SU-DHL-6 (cell line): ENCODE data around the gene CXCL5.

ENCODE experiments used
- H2AFZ ChIP-seq: fragments of 200-600 bp; sonication (generic); 2 replicates; pipeline ENCODE4 v1.6.1; 2014; ENCODE audit warnings: low read depth, mild to moderate bottlenecking, moderate library complexity, mixed read lengths, antibody characterized with exemption, low read length; ENCODE audit not compliant: severe bottlenecking
- H3F3A ChIP-seq: fragments of 200-600 bp; shearing (Covaris generic); 2 replicates; pipeline ENCODE4 v1.6.0; 2016; ENCODE audit warnings: antibody characterized with exemption, mild to moderate bottlenecking; ENCODE audit not compliant: insufficient read depth
- H3K27ac ChIP-seq: fragments of 200-600 bp; sonication (generic); 2 replicates; pipeline ENCODE4 v1.5.1; 2016; ENCODE audit warnings: low read depth, mild to moderate bottlenecking, low read length, moderate library complexity, mixed read lengths
- H3K27me3 ChIP-seq: fragments of 200-600 bp; sonication (generic), shearing (Covaris generic); 2 replicates; pipeline ENCODE4 v1.6.0; 2014; ENCODE audit warnings: mild to moderate bottlenecking, low read length
- H3K36me3 ChIP-seq: fragments of 200-600 bp; sonication (generic); 2 replicates; pipeline ENCODE4 v1.6.1; 2014; ENCODE audit warnings: mild to moderate bottlenecking, low read length, mixed read lengths
- H3K4me2 ChIP-seq: fragments of 300-600, 200-600 bp; shearing (Covaris generic), sonication (generic); 2 replicates; pipeline ENCODE4 v1.6.0; 2014; ENCODE audit warnings: low read length, low read depth, mild to moderate bottlenecking; ENCODE audit not compliant: poor library complexity, severe bottlenecking
- H3K4me3 ChIP-seq: fragments of 200-600 bp; sonication (generic); 2 replicates; pipeline ENCODE4 v1.5.1; 2014; ENCODE audit warnings: antibody characterized with exemption, low read length, mild to moderate bottlenecking, mixed read lengths; ENCODE audit not compliant: insufficient read depth, poor library complexity, severe bottlenecking
- H3K79me2 ChIP-seq: fragments of 200-600 bp; sonication (generic); 2 replicates; pipeline ENCODE4 v1.6.1; 2014; ENCODE audit warnings: mild to moderate bottlenecking, low read length, moderate library complexity; ENCODE audit not compliant: insufficient read depth
- H3K9ac ChIP-seq: fragments of 200-600 bp; sonication (generic); 2 replicates; pipeline ENCODE4 v1.7.0; 2014; ENCODE audit warnings: mild to moderate bottlenecking, low read length
- H3K9me2 ChIP-seq: fragments of 200-600 bp; sonication (generic); replicated peaks from 2 replicates; pipeline ENCODE4 v1.6.1; 2014; ENCODE audit warnings: low read length; ENCODE audit not compliant: insufficient read depth
- H3K9me3 ChIP-seq: fragments of 200-600 bp; sonication (generic); 2 replicates; pipeline ENCODE4 v1.6.1; 2014; ENCODE audit warnings: low read length, mixed read lengths; ENCODE audit not compliant: insufficient read depth
- H4K20me1 ChIP-seq: fragments of 200-600 bp; sonication (generic); 2 replicates; pipeline ENCODE4 v1.6.1; 2014; ENCODE audit warnings: low read depth, mild to moderate bottlenecking, antibody characterized with exemption, low read length, moderate library complexity, mixed read lengths
- EZH2phosphoT487 ChIP-seq: fragments of 200-600 bp; sonication (generic), shearing (Covaris generic); conservative IDR thresholded peaks from 2 replicates; pipeline ENCODE4 v1.6.1; 2018; ENCODE audit warnings: mild to moderate bottlenecking, antibody characterized with exemption, low read length, moderate library complexity, mixed read lengths
- TF ChIP-seq, protein P1 (sequence below): fragments of 200-600 bp; sonication (generic); IDR thresholded peaks from one replicate; pipeline ENCODE4 v1.5.1; 2017; ENCODE audit warnings: antibody characterized with exemption, mild to moderate bottlenecking, low read length, moderate library complexity; ENCODE audit not compliant: insufficient read depth, poor library complexity, severe bottlenecking

Gene CXCL5

DNA sequence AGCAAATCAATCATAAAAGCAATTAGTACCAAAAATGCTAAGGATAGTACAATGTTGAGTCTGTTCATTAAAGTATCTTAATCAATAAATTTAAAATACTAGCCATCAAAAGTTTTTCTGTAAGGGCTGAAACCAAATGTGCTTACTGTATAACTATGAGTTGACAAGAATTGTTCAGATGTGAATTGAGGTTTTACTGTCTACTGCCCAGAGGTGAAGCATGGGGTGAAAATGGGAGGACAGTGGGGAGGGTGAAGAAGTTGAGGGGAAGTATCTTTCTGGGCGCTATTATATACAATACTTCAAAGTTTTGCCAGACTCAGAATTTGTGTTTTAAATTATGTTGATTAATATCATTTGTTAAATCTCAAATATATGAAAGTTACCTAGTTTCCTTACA lies 6.4 kb downstream of the CXCL5 start:
- no peaks in the 10 kb centered on the region for H4K20me1 ChIP-seq
- no peaks in the 10 kb centered on the region for H3F3A ChIP-seq
- no peaks in the 10 kb centered on the region for H3K9me2 ChIP-seq
- no peak overlapping the region for H3K27ac ChIP-seq
- no peaks in the 10 kb centered on the region for H3K9me3 ChIP-seq
- H3K27me3 ChIP-seq = no peaks in the 10 kb centered on the region
- no peaks in the 10 kb centered on the region for H3K79me2 ChIP-seq
- no peak overlapping the region for H2AFZ ChIP-seq
- H3K4me3 ChIP-seq = no peak overlapping the region
- H3K9ac ChIP-seq = no peak overlapping the region
- no peak overlapping the region for H3K4me2 ChIP-seq
- no peaks in the 10 kb centered on the region for H3K36me3 ChIP-seq
- TF ChIP-seq, protein P1, sequence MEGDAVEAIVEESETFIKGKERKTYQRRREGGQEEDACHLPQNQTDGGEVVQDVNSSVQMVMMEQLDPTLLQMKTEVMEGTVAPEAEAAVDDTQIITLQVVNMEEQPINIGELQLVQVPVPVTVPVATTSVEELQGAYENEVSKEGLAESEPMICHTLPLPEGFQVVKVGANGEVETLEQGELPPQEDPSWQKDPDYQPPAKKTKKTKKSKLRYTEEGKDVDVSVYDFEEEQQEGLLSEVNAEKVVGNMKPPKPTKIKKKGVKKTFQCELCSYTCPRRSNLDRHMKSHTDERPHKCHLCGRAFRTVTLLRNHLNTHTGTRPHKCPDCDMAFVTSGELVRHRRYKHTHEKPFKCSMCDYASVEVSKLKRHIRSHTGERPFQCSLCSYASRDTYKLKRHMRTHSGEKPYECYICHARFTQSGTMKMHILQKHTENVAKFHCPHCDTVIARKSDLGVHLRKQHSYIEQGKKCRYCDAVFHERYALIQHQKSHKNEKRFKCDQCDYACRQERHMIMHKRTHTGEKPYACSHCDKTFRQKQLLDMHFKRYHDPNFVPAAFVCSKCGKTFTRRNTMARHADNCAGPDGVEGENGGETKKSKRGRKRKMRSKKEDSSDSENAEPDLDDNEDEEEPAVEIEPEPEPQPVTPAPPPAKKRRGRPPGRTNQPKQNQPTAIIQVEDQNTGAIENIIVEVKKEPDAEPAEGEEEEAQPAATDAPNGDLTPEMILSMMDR = no peak
- TF ChIP-seq EZH2phosphoT487 = no peak

DNA sequence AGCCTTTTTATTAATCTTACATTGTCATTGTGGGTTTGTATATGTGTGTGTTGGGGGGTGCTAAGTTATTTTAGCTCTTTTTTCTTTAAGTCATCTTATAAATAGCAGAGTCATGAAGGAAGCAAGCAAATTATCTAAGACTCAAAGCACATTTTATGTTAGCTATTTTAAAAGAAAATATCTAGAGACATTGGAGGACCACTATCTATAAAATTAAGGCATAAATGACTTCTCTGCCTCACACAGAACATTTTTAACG lies 6.8 kb downstream of the CXCL5 start:
- Histone ChIP-seq H3F3A (no peaks in the 10 kb centered on the region), H2AFZ (no peak overlapping the region), H3K9me2 (no peaks in the 10 kb centered on the region), H3K79me2 (no peaks in the 10 kb centered on the region), H3K36me3 (no peaks in the 10 kb centered on the region), H4K20me1 (no peaks in the 10 kb centered on the region), H3K4me3 (no peak overlapping the region), H3K9ac (no peak overlapping the region), H3K27me3 (no peaks in the 10 kb centered on the region), H3K9me3 (no peaks in the 10 kb centered on the region), H3K27ac (no peak overlapping the region), H3K4me2 (no peak overlapping the region)
- TF ChIP-seq EZH2phosphoT487 = no peak
- TF ChIP-seq, protein P1 = no peak

DNA sequence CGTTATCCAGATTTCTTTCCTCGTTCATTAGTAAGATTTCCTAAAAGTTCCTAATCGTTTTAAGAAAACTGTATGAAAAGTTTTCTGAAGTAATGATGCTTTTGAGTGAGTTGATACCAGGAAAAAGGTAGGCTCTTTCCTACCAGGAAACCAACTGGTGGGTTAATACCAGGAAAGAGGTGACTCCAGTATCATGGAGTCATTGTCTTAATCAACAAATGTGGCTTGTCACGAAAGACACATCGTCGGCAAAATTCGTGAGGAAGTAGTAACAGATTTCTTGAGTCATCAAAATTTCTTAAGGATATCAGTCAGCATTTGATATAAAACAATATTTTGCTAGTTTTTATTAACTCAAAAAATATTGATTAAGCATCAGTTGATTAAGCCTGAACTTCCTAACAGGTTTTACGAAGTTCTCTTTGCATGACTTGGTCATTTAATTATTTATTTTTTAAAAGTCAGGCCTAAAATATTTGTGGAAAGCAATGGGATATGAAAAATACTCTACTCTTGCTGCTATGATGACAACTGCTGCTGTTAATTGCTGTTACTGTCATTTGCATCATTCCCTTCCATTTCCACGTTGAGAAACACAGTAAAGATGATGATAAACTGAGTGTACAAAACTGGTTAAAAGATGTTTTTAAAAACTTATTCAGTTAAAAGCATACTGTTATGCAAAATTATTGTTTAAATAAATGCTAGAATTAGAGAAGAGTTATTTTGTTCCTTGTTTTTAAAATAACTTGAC lies 7.3 kb downstream of the CXCL5 start:
- TF ChIP-seq, protein P1 = no peak
- no peak for TF ChIP-seq EZH2phosphoT487
- no peaks in the 10 kb centered on the region for H3K79me2 ChIP-seq
- no peaks in the 10 kb centered on the region for H3K27me3 ChIP-seq
- no peak overlapping the region for H3K27ac ChIP-seq
- no peak overlapping the region for H3K9ac ChIP-seq
- no peak overlapping the region for H3K4me3 ChIP-seq
- no peaks in the 10 kb centered on the region for H3K36me3 ChIP-seq
- H3K4me2 ChIP-seq = no peak overlapping the region
- H3K9me2 ChIP-seq = no peaks in the 10 kb centered on the region
- no peak overlapping the region for H2AFZ ChIP-seq
- H3F3A ChIP-seq = no peaks in the 10 kb centered on the region
- no peaks in the 10 kb centered on the region for H4K20me1 ChIP-seq
- no peaks in the 10 kb centered on the region for H3K9me3 ChIP-seq
